Gastroesophageal sphincter (tissue), 4 donors: ENCODE data around the gene ACAP1. TPM values are rescaled to one million over a fixed set of nuclear protein-coding genes. Genes with fewer than 3 reads are reported as not detected.

Experiments
- ATAC-seq: fragments of 150-250 bp; one replicate; pipeline ENCODE4 v1.9.1; 2016; ENCODE audit warnings: mild to moderate bottlenecking, moderate library complexity
- H3K27ac ChIP-seq, 4 donors: fragments of 200-600 bp; sonication (generic) in 3 of 4; 1 replicate in 3 of 4; 2 replicates in 1 of 4; pipeline ENCODE4 v1.5.1; 2016 to 2019
- H3K27me3 ChIP-seq: fragments of 200-600 bp; sonication (generic); one replicate; pipeline ENCODE4 v1.5.1; 2019
- H3K36me3 ChIP-seq, 2 donors: fragments of 200-600 bp; sonication (generic); one replicate each; pipeline ENCODE4 v1.5.1; 2019; ENCODE audit warnings: control low read depth in 1 of 2
- H3K4me1 ChIP-seq, 3 donors: fragments of 200-600 bp; sonication (generic); 1 replicate in 2 of 3; 2 replicates in 1 of 3; pipeline ENCODE4 v1.5.1; 2016 to 2019; ENCODE audit warnings: control low read depth in 2 of 3
- H3K4me3 ChIP-seq, 2 donors: fragments of 200-600 bp; sonication (generic); one replicate each; pipeline ENCODE4 v1.5.1; 2019; ENCODE audit warnings: mild to moderate bottlenecking in 1 of 2, moderate library complexity in 1 of 2
- H3K9me3 ChIP-seq, 3 donors: fragments of 200-600 bp; sonication (generic); one replicate each; pipeline ENCODE4 v1.5.1; 2017 to 2019; ENCODE audit warnings: control low read depth in 2 of 3
- CTCF ChIP-seq, 4 experiments: fragments of 200-600 bp in 2 of 4; fragments of 450-650 bp in 2 of 4; sonication (generic) in 1 of 4; IDR thresholded peaks; one replicate each; pipeline ENCODE4 v1.5.1; 2017 to 2019; ENCODE audit warnings: antibody characterized with exemption in 4 of 4, mild to moderate bottlenecking in 2 of 4, moderate library complexity in 2 of 4
- EP300 ChIP-seq: sonication (generic); formaldehyde crosslinking; IDR thresholded peaks from one replicate; pipeline ENCODE4 v1.6.1; 2017; ENCODE audit warnings: antibody characterized with exemption, mild to moderate bottlenecking
- POLR2A ChIP-seq, 2 donors: fragments of 450-650 bp; IDR thresholded peaks; one replicate each; pipeline ENCODE4 v1.6.1; 2017; ENCODE audit warnings: antibody characterized with exemption in 2 of 2, mild to moderate bottlenecking in 2 of 2, moderate library complexity in 1 of 2
- POLR2AphosphoS5 ChIP-seq: sonication (generic); formaldehyde crosslinking; IDR thresholded peaks from one replicate; pipeline ENCODE4 v1.6.1; 2017; ENCODE audit warnings: antibody characterized with exemption
- WGBS, 2 donors: methylation state at CpG; one replicate each; pipeline ENCODE4 v1.1.5; 2018; ENCODE audit warnings: low coverage in 1 of 2; 5-methylcytosine and 5-hydroxymethylcytosine counted together
- total RNA-seq, 4 donors: library from RNA; depleted of rRNA; stranded (reverse); fragments of >200 nt; gene quantifications; one replicate each; pipeline ENCODE4 v1.1.0, GENCODE V29; 2016

Gene ACAP1
- total RNA-seq, 4 donors from 2014 or later = 2.0 to 4.6 (median 3.5) TPM

DNA sequence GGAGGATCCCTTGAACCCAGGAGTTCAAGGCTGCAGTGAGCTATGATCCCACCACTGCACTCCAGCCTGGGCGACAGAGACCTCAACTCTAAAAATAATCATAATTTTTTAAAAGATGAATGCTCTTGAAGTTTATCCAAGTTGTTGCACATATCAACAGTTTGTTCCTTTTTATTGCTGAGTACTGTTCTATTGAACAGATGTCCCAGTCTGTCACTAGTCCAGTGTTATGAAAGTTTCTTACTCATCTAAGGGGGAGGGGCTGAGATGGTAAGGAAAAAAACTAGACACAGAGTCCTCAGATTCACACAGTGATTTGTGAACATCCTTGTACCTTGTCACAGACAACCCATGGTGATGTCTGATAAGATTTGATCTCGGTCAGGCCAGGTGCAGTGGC, 3.9 kb downstream of the ACAP1 start:
- H3K9me3 ChIP-seq = no peaks in the 10 kb centered on the region
- ATAC-seq = no peak
- H3K4me3 ChIP-seq = no peak overlapping the region
- TF ChIP-seq POLR2A (IDR thresholded peaks at IDR 0.05) = no peak
- TF ChIP-seq EP300 = no peak
- TF ChIP-seq POLR2AphosphoS5 = no peak
- H3K27ac ChIP-seq = no peak overlapping the region
- 60% methylated on average over 2 of the region's 2 CpGs; no CpG with 5 or more reads in 1 of the 2 donors for WGBS, 2 donors
- no peaks in the 10 kb centered on the region for H3K36me3 ChIP-seq
- peaks cover 81% of the 10 kb centered on the region for H3K27me3 ChIP-seq
- no peaks in the 10 kb centered on the region for H3K4me1 ChIP-seq

DNA sequence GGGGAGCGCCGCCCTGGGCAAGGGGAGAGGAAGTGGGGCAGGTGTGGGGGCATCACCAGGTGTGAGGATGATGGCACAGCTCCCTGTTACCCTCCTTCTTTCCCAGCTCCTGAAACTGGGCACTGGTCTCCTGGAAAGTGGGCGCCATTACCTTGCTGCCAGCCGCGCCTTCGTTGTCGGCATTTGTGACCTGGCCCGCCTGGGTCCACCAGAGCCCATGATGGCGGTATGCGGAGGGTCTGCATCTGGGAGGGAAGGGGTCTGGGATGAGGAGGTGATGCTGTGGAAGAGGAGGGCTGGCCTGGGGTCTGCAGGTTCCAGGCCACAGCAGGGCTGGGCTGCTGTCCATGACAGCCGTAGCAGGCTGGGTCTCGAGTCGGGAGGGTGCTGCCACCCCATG, 5.5 kb downstream of the ACAP1 start:
- 89 to 95% methylated on average over 3 to 5 of the region's 13 CpGs for WGBS, 2 donors
- no peaks in the 10 kb centered on the region for H3K9me3 ChIP-seq
- ATAC-seq = no peak

DNA sequence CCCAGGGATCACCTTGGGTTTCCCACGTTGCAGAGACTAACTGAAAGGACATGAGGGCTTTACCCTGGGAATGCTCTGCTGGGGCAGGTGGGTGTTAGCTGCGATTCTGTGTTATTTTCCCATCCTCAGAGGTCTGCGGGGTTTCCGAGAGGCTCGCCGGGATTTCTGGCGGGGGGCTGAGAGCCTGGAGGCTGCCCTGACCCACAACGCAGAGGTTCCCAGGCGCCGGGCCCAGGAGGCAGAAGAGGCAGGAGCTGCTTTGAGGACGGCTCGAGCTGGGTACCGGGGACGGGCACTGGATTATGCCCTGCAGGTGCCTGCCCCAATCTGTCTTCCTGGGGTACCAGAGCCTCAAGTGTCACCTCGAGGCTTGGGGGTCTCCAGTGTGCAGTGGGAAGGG, 6.9 kb downstream of the ACAP1 start:
- ATAC-seq = no peak
- WGBS, 2 donors = 40% methylated on average over 3 of the region's 15 CpGs; no CpG with 5 or more reads in 1 of the 2 donors
- H3K9me3 ChIP-seq = no peaks in the 10 kb centered on the region
- H3K27ac ChIP-seq = no peak overlapping the region
- no peaks in the 10 kb centered on the region for H3K36me3 ChIP-seq
- H3K27me3 ChIP-seq = peaks cover 53% of the 10 kb centered on the region
- peaks cover 0 to 5% (median 0%) of the 10 kb centered on the region in 3 donors for H3K4me1 ChIP-seq
- no peak overlapping the region for H3K4me3 ChIP-seq
- TF ChIP-seq POLR2A (IDR thresholded peaks at IDR 0.05) (no peak), POLR2AphosphoS5 (no peak), CTCF (IDR thresholded peaks at IDR 0.05) (no peak), EP300 (no peak)

More for the DNA sequence above, 5.5 kb downstream of the ACAP1 start:
- Histone ChIP-seq H3K27ac (no peak overlapping the region), H3K4me3 (no peak overlapping the region), H3K36me3 (no peaks in the 10 kb centered on the region), H3K4me1 (no peaks in the 10 kb centered on the region), H3K27me3 (peaks cover 64% of the 10 kb centered on the region)
- TF ChIP-seq POLR2A (IDR thresholded peaks at IDR 0.05) (no peak), POLR2AphosphoS5 (no peak), EP300 (no peak), CTCF (IDR thresholded peaks at IDR 0.05) (no peak)

- H3K9me3 ChIP-seq = no peaks in the 10 kb centered on the region
- peaks cover 0 to 38% (median 12%) of the 10 kb centered on the region in 3 donors for H3K4me1 ChIP-seq
- TF ChIP-seq CTCF (IDR thresholded peaks at IDR 0.05) (no peak), EP300 (no peak), POLR2A (IDR thresholded peaks at IDR 0.05) (no peak), POLR2AphosphoS5 (no peak)
- peaks cover 23% of the 10 kb centered on the region for H3K27me3 ChIP-seq
- H3K4me3 ChIP-seq = no peak overlapping the region
- no peak for ATAC-seq
- WGBS, 2 donors = 65 to 70% methylated on average over 2 to 11 of the region's 18 CpGs
- H3K27ac ChIP-seq = no peak overlapping the region
- H3K36me3 ChIP-seq = no peaks in the 10 kb centered on the region
Measured at GRCh38 chr17:7346761-7347614, 10.7 kb downstream of the ACAP1 start.

DNA sequence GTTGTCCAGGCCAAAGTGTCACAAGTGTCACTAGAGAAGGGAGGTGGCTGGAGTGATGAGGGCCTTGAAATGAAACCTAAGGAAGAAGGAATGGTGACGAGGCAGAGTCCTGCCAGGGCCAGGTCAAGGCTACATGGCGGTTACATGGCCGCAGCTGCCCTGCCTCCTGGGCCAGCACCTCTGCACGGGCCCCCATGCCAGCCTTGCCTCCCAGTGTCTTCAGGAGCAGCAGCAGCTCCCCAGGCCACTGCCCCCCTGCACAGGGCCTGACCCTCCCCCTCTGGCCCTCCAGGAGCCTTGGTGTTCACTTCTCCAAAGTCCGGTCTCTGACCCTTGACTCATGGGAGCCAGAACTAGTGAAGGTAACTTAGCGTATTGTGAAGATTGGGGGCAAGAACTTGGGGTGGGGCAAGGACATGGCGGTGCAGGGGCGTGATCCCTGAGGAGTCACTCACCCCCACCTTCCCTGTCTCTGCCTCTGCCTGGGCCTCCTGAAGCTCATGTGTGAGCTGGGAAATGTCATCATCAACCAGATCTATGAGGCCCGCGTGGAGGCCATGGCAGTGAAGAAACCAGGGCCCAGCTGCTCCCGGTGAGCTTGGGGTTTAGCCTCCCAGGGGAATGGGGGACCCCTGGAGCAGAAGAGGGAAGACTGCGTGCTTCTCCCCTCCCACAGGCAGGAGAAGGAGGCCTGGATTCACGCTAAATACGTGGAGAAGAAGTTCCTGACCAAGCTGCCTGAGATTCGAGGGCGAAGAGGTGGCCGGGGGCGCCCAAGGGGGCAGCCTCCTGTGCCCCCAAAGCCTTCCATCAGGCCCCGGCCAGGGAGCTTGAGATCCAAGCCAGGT, 11.5 kb downstream of the ACAP1 start:
- TF ChIP-seq EP300 = no peak
- no peak for TF ChIP-seq POLR2A (IDR thresholded peaks at IDR 0.05)
- no peak for TF ChIP-seq CTCF (IDR thresholded peaks at IDR 0.05)
- no peak for TF ChIP-seq POLR2AphosphoS5
- Histone ChIP-seq H3K27me3 (peaks cover 14% of the 10 kb centered on the region), H3K9me3 (no peaks in the 10 kb centered on the region), H3K4me3 (no peak overlapping the region), H3K36me3 (no peaks in the 10 kb centered on the region), H3K4me1 (peaks cover 0 to 44% (median 16%) of the 10 kb centered on the region in 3 donors), H3K27ac (no peak overlapping the region)
- no peak for ATAC-seq
- WGBS, 2 donors = 30 to 56% methylated on average over 5 to 6 of the region's 19 CpGs
